SK-N-SH (cell line): ENCODE results near the gene ACTR6. TPM values are rescaled to one million over a fixed set of nuclear protein-coding genes. Genes with fewer than 3 reads are reported as not detected.
"Not testable (repeated sequence)": the region's sequence is repeated elsewhere in the genome, so short reads cannot be mapped to it uniquely, and the experiment has no call there.

Experiments
- CTCF ChIA-PET: fragments of 300-600, 350-600 bp; formaldehyde crosslinking; extraction: SDS; loops from one replicate; lab custom pipeline; 2021; lab: Yijun Ruan, JAX
- POLR2A ChIA-PET: fragments of 350-600 bp; sonication (Branson Sonifier 250); formaldehyde crosslinking; extraction: SDS; loops from one replicate; lab custom pipeline; 2020; ENCODE audit warnings: antibody characterized with exemption, inconsistent platforms; lab: Yijun Ruan, JAX
- DNase-seq: peaks from one replicate; pipeline ENCODE4 v3.0.0; 2012
- H2AFZ ChIP-seq: fragments of 200-600 bp; sonication (generic); 2 replicates; pipeline ENCODE4 v1.8.1; 2016; ENCODE audit warnings: antibody characterized with exemption, mild to moderate bottlenecking, low read depth
- H3F3A ChIP-seq: fragments of 200-600 bp; sonication (generic); replicated peaks from 2 replicates; pipeline ENCODE3; 2016; ENCODE audit warnings: antibody characterized with exemption, mild to moderate bottlenecking; ENCODE audit not compliant: insufficient read depth
- H3K27ac ChIP-seq, 2 experiments: fragments of 200-500 bp in 1 of 2; fragments of 200-600 bp in 1 of 2; sonication (Bioruptor generic) in 1 of 2; sonication (generic), shearing (Covaris generic) in 1 of 2; 2 replicates each; pipeline versions ENCODE4 v1.5.1 to v1.6.1; 2014 to 2016; ENCODE audit warnings: low read depth in 2 of 2, inconsistent platforms in 1 of 2, low read length in 1 of 2, mild to moderate bottlenecking in 1 of 2, mixed read lengths in 1 of 2
- H3K27me3 ChIP-seq: fragments of 200-600 bp; sonication (generic), shearing (Covaris generic); 2 replicates; pipeline ENCODE4 v1.6.1; 2016; ENCODE audit warnings: mixed run types; ENCODE audit not compliant: insufficient read depth
- H3K36me3 ChIP-seq, 2 experiments: fragments of 200-500 bp in 1 of 2; fragments of 200-600 bp in 1 of 2; sonication (Bioruptor generic) in 1 of 2; sonication (generic) in 1 of 2; replicated peaks in 1 of 2; 2 replicates each; pipeline versions ENCODE3 to v1.5.1; 2014 to 2016; ENCODE audit warnings: low read length in 1 of 2, mild to moderate bottlenecking in 1 of 2; ENCODE audit not compliant: insufficient read depth in 2 of 2, control insufficient read depth in 1 of 2
- H3K4me1 ChIP-seq, 2 experiments: fragments of 200-500 bp in 1 of 2; fragments of 200-600 bp in 1 of 2; sonication (Bioruptor generic) in 1 of 2; sonication (generic), shearing (Covaris generic) in 1 of 2; 2 replicates each; pipeline versions ENCODE4 v1.5.1 to v1.6.1; 2014 to 2016; ENCODE audit warnings: low read depth in 1 of 2, low read length in 1 of 2, mixed run types in 1 of 2; ENCODE audit not compliant: insufficient read depth in 2 of 2, control insufficient read depth in 1 of 2
- H3K4me2 ChIP-seq: fragments of 200-600 bp; sonication (generic), shearing (Covaris generic); 2 replicates; pipeline ENCODE4 v1.6.1; 2017; ENCODE audit warnings: mixed run types
- H3K4me3 ChIP-seq, 2 experiments: fragments of 200-500 bp in 1 of 2; fragments of 200-600 bp in 1 of 2; sonication (Bioruptor generic) in 1 of 2; sonication (generic), shearing (Covaris generic) in 1 of 2; 2 replicates each; pipeline versions ENCODE4 v1.5.1 to v1.8.1; 2014 to 2016; ENCODE audit warnings: low read depth in 2 of 2, inconsistent platforms in 1 of 2, low read length in 1 of 2, mild to moderate bottlenecking in 1 of 2, mixed read lengths in 1 of 2, moderate library complexity in 1 of 2
- H3K79me2 ChIP-seq: fragments of 200-600 bp; sonication (generic); 2 replicates; pipeline ENCODE4 v1.8.1; 2017; ENCODE audit warnings: mild to moderate bottlenecking; ENCODE audit not compliant: insufficient read depth
- H3K9ac ChIP-seq: fragments of 200-600 bp; sonication (generic); 2 replicates; pipeline ENCODE4 v1.6.1; 2017; ENCODE audit warnings: mixed run types
- H3K9me2 ChIP-seq: fragments of 200-600 bp; sonication (generic); 2 replicates; pipeline ENCODE4 v1.6.1; 2017; ENCODE audit warnings: mixed run types
- H3K9me3 ChIP-seq: fragments of 200-600 bp; sonication (generic); 2 replicates; pipeline ENCODE4 v1.6.1; 2017; ENCODE audit warnings: mixed run types, mild to moderate bottlenecking, moderate library complexity
- H4K20me1 ChIP-seq: fragments of 200-600 bp; sonication (generic); 2 replicates; pipeline ENCODE4 v1.6.1; 2017; ENCODE audit warnings: mild to moderate bottlenecking, mixed run types; ENCODE audit not compliant: insufficient read depth
- EZH2phosphoT487 ChIP-seq: fragments of 200-600 bp; sonication (generic); IDR thresholded peaks from 2 replicates; pipeline ENCODE4 v1.6.1; 2017; ENCODE audit warnings: low read depth, mixed run types, mild to moderate bottlenecking, antibody characterized with exemption, moderate library complexity, borderline replicate concordance
- GABPA ChIP-seq: IDR thresholded peaks from 2 replicates; pipeline ENCODE4 v1.4.0; 2012; ENCODE audit warnings: low read depth, mild to moderate bottlenecking
- GATA2 ChIP-seq: sonication (generic); formaldehyde crosslinking; IDR thresholded peaks from 2 replicates; pipeline ENCODE4 v1.5.0; 2020; ENCODE audit warnings: mild to moderate bottlenecking, missing genetic modification reagents
- JUND ChIP-seq: IDR thresholded peaks from 2 replicates; pipeline ENCODE4 v1.4.0; 2012
- MEF2A ChIP-seq: IDR thresholded peaks from 2 replicates; pipeline ENCODE4 v1.4.0; 2012; ENCODE audit warnings: low read depth, borderline replicate concordance
- MXI1 ChIP-seq: IDR thresholded peaks from 2 replicates; pipeline ENCODE4 v1.6.1; 2012; ENCODE audit warnings: mild to moderate bottlenecking, low read depth, low read length, improper control_type of control experiment
- NFIC ChIP-seq: IDR thresholded peaks from 2 replicates; pipeline ENCODE4 v1.4.0; 2012; ENCODE audit warnings: borderline replicate concordance
- RAD21 ChIP-seq: IDR thresholded peaks from 2 replicates; pipeline ENCODE4 v1.6.1; 2012; ENCODE audit warnings: mild to moderate bottlenecking, low read length
- RFX5 ChIP-seq: IDR thresholded peaks from 2 replicates; pipeline ENCODE4 v1.6.1; 2012; ENCODE audit warnings: mild to moderate bottlenecking, improper control_type of control experiment, low read length
- SIN3A ChIP-seq: IDR thresholded peaks from 2 replicates; pipeline ENCODE4 v1.6.1; 2012; ENCODE audit warnings: low read depth, mild to moderate bottlenecking, low read length, moderate library complexity, borderline replicate concordance
- SMC3 ChIP-seq: IDR thresholded peaks from 2 replicates; pipeline ENCODE4 v1.6.1; 2012; ENCODE audit warnings: low read depth, low read length, improper control_type of control experiment
- TAF1 ChIP-seq: IDR thresholded peaks from 2 replicates; pipeline ENCODE4 v1.6.1; 2012; ENCODE audit warnings: low read depth, mild to moderate bottlenecking, low read length, moderate library complexity, borderline replicate concordance
- WGBS: methylation state at CpG from one replicate; pipeline ENCODE4 v1.1.6; 2017; ENCODE audit warnings: low lambda C conversion rate; 5-methylcytosine and 5-hydroxymethylcytosine counted together
- polyA plus RNA-seq, 3 experiments: library from polyadenylated mRNA; depleted of rRNA; stranded (reverse); fragments of >200 nt; gene quantifications; 2 replicates each; pipeline ENCODE4 v1.2.3, GENCODE V29; 2012
- TF ChIP-seq, protein P1 (sequence below): IDR thresholded peaks from 2 replicates; pipeline ENCODE4 v1.6.1; 2012; ENCODE audit warnings: mild to moderate bottlenecking, low read depth, low read length, moderate library complexity
- TF ChIP-seq, protein P2 (sequence below): IDR thresholded peaks from 2 replicates; pipeline ENCODE4 v1.4.0; 2012; ENCODE audit warnings: low read depth, borderline replicate concordance

The ACTR6 gene
- polyA plus RNA-seq, 1 of the 3 experiments (the other 2 are of a cell fraction), result 21.5 TPM

DNA sequence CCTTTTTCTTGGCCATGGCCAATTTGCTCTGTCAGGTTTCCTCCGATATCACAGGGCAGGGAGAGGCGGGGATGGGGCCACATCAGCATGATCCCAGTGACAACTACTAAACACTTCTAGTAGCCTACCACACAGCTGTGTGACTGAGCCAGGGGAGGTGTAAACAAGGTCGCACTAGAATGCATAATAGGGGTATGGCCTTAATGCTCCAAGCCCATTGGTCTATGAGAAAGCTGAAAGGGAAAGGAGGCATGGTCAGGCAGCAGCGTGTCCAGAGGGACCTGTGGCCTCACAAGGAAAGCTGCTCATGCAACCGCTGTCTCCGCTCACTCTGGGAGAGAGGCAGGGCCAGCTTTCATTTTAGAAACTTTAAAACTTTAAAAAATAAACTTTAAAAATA lies 27.5 kb upstream of the ACTR6 start:
- no peaks in the 10 kb centered on the region for H4K20me1 ChIP-seq
- H3K79me2 ChIP-seq, result no peaks in the 10 kb centered on the region
- no peaks in the 10 kb centered on the region for H3F3A ChIP-seq
- H3K27ac ChIP-seq, result no peak overlapping the region
- WGBS, result 92% methylated on average over 4 of the region's 6 CpGs
- H3K9me2 ChIP-seq, result no peaks in the 10 kb centered on the region
- DNase-seq, result no peak
- H3K9me3 ChIP-seq, result no peaks in the 10 kb centered on the region
- ChIA-PET CTCF (interaction anchor here (0.8 kb wide), 1 partner anchor 9 kb away, joined by 3 read pairs; no protein-coding TSS in a partner anchor), POLR2A (no interaction called here)
- no peak overlapping the region for H3K9ac ChIP-seq
- H3K36me3 ChIP-seq, result peaks cover 0 to 2% of the 10 kb centered on the region in 2 experiments
- no peak overlapping the region for H3K4me3 ChIP-seq
- TF ChIP-seq RFX5 (no peak), EZH2phosphoT487 (no peak)
- H2AFZ ChIP-seq, result no peak overlapping the region
- H3K27me3 ChIP-seq, result no peaks in the 10 kb centered on the region
- H3K4me1 ChIP-seq, result no peaks in the 10 kb centered on the region; a peak in 1 of 4 replicates
- H3K4me2 ChIP-seq, result no peak overlapping the region

DNA sequence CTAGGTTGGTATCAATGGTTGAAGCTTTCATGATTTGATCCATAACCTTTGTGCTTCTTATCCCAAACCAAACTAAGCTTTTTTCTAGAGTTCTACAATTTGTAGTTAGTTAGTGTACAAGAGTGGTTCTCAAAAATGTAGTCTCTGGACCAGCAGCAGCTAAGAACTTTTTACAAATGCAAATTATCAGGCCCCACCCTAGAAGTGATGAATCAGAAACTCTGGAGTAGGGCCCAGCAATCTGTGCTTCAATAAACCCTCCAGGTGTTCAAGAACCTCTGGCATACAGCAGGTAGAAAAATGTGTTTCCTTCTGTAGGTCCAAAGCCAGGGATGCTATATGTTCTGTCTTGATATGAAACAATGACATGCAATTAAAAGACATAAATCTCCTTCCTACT lies 26.1 kb upstream of the ACTR6 start:
- Histone ChIP-seq H3K9ac (no peak overlapping the region), H3F3A (no peaks in the 10 kb centered on the region), H3K4me2 (no peak overlapping the region), H3K4me3 (no peak overlapping the region), H3K9me3 (no peaks in the 10 kb centered on the region), H3K79me2 (no peaks in the 10 kb centered on the region), H3K27ac (no peak overlapping the region), H3K27me3 (no peaks in the 10 kb centered on the region), H3K9me2 (no peaks in the 10 kb centered on the region), H3K4me1 (no peaks in the 10 kb centered on the region; a peak in 1 of 4 replicates), H3K36me3 (peaks cover 0 to 2% of the 10 kb centered on the region in 2 experiments), H4K20me1 (no peaks in the 10 kb centered on the region), H2AFZ (no peak overlapping the region)
- POLR2A ChIA-PET, result no interaction called here
- CTCF ChIA-PET, result no interaction called here
- TF ChIP-seq, protein P1, sequence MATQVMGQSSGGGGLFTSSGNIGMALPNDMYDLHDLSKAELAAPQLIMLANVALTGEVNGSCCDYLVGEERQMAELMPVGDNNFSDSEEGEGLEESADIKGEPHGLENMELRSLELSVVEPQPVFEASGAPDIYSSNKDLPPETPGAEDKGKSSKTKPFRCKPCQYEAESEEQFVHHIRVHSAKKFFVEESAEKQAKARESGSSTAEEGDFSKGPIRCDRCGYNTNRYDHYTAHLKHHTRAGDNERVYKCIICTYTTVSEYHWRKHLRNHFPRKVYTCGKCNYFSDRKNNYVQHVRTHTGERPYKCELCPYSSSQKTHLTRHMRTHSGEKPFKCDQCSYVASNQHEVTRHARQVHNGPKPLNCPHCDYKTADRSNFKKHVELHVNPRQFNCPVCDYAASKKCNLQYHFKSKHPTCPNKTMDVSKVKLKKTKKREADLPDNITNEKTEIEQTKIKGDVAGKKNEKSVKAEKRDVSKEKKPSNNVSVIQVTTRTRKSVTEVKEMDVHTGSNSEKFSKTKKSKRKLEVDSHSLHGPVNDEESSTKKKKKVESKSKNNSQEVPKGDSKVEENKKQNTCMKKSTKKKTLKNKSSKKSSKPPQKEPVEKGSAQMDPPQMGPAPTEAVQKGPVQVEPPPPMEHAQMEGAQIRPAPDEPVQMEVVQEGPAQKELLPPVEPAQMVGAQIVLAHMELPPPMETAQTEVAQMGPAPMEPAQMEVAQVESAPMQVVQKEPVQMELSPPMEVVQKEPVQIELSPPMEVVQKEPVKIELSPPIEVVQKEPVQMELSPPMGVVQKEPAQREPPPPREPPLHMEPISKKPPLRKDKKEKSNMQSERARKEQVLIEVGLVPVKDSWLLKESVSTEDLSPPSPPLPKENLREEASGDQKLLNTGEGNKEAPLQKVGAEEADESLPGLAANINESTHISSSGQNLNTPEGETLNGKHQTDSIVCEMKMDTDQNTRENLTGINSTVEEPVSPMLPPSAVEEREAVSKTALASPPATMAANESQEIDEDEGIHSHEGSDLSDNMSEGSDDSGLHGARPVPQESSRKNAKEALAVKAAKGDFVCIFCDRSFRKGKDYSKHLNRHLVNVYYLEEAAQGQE, result no peak
- TF ChIP-seq GABPA, result no peak
- TF ChIP-seq RFX5, result no peak
- no peak for TF ChIP-seq MEF2A
- TF ChIP-seq MXI1, result no peak
- TF ChIP-seq SMC3, result no peak
- TF ChIP-seq GATA2 (CRISPR knock-in tag), result no peak
- TF ChIP-seq TAF1, result no peak
- TF ChIP-seq JUND, result no peak
- TF ChIP-seq, protein P2, sequence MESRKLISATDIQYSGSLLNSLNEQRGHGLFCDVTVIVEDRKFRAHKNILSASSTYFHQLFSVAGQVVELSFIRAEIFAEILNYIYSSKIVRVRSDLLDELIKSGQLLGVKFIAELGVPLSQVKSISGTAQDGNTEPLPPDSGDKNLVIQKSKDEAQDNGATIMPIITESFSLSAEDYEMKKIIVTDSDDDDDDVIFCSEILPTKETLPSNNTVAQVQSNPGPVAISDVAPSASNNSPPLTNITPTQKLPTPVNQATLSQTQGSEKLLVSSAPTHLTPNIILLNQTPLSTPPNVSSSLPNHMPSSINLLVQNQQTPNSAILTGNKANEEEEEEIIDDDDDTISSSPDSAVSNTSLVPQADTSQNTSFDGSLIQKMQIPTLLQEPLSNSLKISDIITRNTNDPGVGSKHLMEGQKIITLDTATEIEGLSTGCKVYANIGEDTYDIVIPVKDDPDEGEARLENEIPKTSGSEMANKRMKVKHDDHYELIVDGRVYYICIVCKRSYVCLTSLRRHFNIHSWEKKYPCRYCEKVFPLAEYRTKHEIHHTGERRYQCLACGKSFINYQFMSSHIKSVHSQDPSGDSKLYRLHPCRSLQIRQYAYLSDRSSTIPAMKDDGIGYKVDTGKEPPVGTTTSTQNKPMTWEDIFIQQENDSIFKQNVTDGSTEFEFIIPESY, result no peak
- TF ChIP-seq SIN3A, result no peak
- no peak for TF ChIP-seq NFIC
- no peak for TF ChIP-seq RAD21
- no peak for DNase-seq

DNA sequence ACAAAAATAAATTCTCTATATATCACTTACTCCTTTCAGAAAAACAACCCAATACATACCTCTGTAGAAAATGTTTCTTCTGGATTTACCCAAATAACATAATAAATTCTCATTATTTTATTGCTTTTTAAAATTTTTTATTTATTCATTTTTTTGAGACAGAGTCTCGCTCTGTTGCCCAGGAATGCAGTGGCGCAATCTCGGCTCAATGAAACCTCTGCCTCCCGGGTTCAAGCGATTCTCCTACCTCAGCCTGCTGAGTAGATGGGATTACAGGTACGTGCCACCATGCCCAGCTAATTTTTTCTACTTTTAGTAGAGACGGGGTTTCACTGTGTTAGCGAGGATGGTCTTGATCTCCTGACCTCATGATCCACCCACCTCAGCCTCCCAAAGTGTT lies 24.1 kb upstream of the ACTR6 start:
- WGBS, result 93% methylated on average over 8 of the region's 8 CpGs
- H3K9me2 ChIP-seq, H2AFZ ChIP-seq, H3K27ac ChIP-seq, H3K9ac ChIP-seq, H3K4me2 ChIP-seq, H3K4me3 ChIP-seq, H3K27me3 ChIP-seq, H3K9me3 ChIP-seq, H4K20me1 ChIP-seq, H3K4me1 ChIP-seq, H3F3A ChIP-seq, DNase-seq, H3K79me2 ChIP-seq, POLR2A ChIA-PET, H3K36me3 ChIP-seq: not testable (repeated sequence)
- CTCF ChIA-PET, result interaction anchor here (1.4 kb wide), 1 partner anchor 9 kb away, joined by 3 read pairs; no protein-coding TSS in a partner anchor
